Motor neuron (in vitro differentiated cells): ENCODE results near the gene JMJD1C. TPM values are rescaled to one million over a fixed set of nuclear protein-coding genes. Genes with fewer than 3 reads are reported as not detected.

Experiments used
- total RNA-seq, 8 experiments: library from RNA; unstranded; fragments of 300-600 nt; gene quantifications; 2 replicates each; pipeline versions ENCODE4 v1.2.3 to v1.2.4, GENCODE V29; 2022

JMJD1C gene
- total RNA-seq, 8 experiments from 2014 or later = 48.3 to 137 (median 57.1) TPM

Other genes with a start within 250 kb of the JMJD1C start
- 10 to 100 TPM; 12.3 to 33.7 (median 19.9) TPM for gene REEP3, start 55.4 kb upstream of the JMJD1C start, total RNA-seq